GM12892 (cell line): Measurements from ENCODE around the gene RAB37.

Experiments
- DNase-seq: peaks from one replicate; pipeline ENCODE4 v3.0.0; 2011; ENCODE audit not compliant: insufficient read length
- FAIRE-seq: peaks from 2 replicates; lab custom pipeline; 2011; peaks lifted over from hg19 to GRCh38; lab: Jason Lieb, UNC
- POLR2A ChIP-seq: IDR thresholded peaks from 2 replicates; pipeline ENCODE4 v1.6.1; 2011; ENCODE audit warnings: low read depth, low read length, control low read depth
- POLR2AphosphoS5 ChIP-seq: IDR thresholded peaks from 2 replicates; pipeline ENCODE4 v1.6.1; 2011; ENCODE audit warnings: low read depth, low read length, control low read depth
- TAF1 ChIP-seq: IDR thresholded peaks from 2 replicates; pipeline ENCODE4 v1.6.1; 2011; ENCODE audit warnings: low read depth, mild to moderate bottlenecking, control low read depth, low read length, borderline replicate concordance

RAB37 gene

GRCh38 chr17:74776990-74777389 lies 39.9 kb downstream of the RAB37 start:
- DNase-seq: no peak
- no peak for FAIRE-seq
- no peak for TF ChIP-seq POLR2AphosphoS5
- TF ChIP-seq TAF1: no peak
- no peak for TF ChIP-seq POLR2A

- no peak for TF ChIP-seq TAF1
- TF ChIP-seq POLR2A: no peak
- TF ChIP-seq POLR2AphosphoS5: no peak
- FAIRE-seq (no peak), DNase-seq (no peak)
Observed at GRCh38 chr17:74777901-74778515, 41.0 kb downstream of the RAB37 start.

- FAIRE-seq (no peak), DNase-seq (no peak)
- TF ChIP-seq POLR2AphosphoS5 (no peak), POLR2A (no peak), TAF1 (no peak)
Observed at GRCh38 chr17:74778960-74779359, 41.9 kb downstream of the RAB37 start.

GRCh38 chr17:74779501-74779900 lies 42.4 kb downstream of the RAB37 start:
- FAIRE-seq (no peak), DNase-seq (no peak)
- TF ChIP-seq POLR2A: no peak
- no peak for TF ChIP-seq POLR2AphosphoS5
- no peak for TF ChIP-seq TAF1

GRCh38 chr17:74779948-74780400 lies 42.9 kb downstream of the RAB37 start:
- peak; percentile 46 for DNase-seq
- TF ChIP-seq POLR2A (no peak), TAF1 (no peak), POLR2AphosphoS5 (no peak)
- peak; percentile 74 for FAIRE-seq

GRCh38 chr17:74780443-74781238 lies 43.6 kb downstream of the RAB37 start:
- TF ChIP-seq TAF1: no peak
- TF ChIP-seq POLR2AphosphoS5: no peak
- no peak for TF ChIP-seq POLR2A
- DNase-seq (no peak), FAIRE-seq (no peak)

- no peak for TF ChIP-seq POLR2A
- no peak for TF ChIP-seq TAF1
- no peak for TF ChIP-seq POLR2AphosphoS5
- no peak for FAIRE-seq
Observed at GRCh38 chr17:74782571-74782970, 45.5 kb downstream of the RAB37 start.

GRCh38 chr17:74784125-74784810 lies 47.2 kb downstream of the RAB37 start:
- FAIRE-seq: peak; percentile 83
- no peak for DNase-seq
- TF ChIP-seq POLR2AphosphoS5 (no peak), TAF1 (no peak), POLR2A (no peak)

More at GRCh38 chr17:74782571-74782970, 45.5 kb downstream of the RAB37 start:
- DNase-seq: no peak

GRCh38 chr17:74785096-74785980 lies 48.3 kb downstream of the RAB37 start:
- no peak for FAIRE-seq

GRCh38 chr17:74785981-74786360 lies 48.9 kb downstream of the RAB37 start:
- TF ChIP-seq POLR2A (no peak), POLR2AphosphoS5 (no peak), TAF1 (no peak)
- FAIRE-seq (no peak), DNase-seq (no peak)

More at GRCh38 chr17:74785096-74785980, 48.3 kb downstream of the RAB37 start:
- DNase-seq: no peak
- no peak for TF ChIP-seq TAF1
- no peak for TF ChIP-seq POLR2AphosphoS5
- no peak for TF ChIP-seq POLR2A

- DNase-seq (no peak), FAIRE-seq (no peak)
- TF ChIP-seq TAF1 (no peak), POLR2AphosphoS5 (no peak), POLR2A (no peak)
Observed at GRCh38 chr17:74786431-74787055, 49.5 kb downstream of the RAB37 start.
